Measurements from ENCODE around the gene IFT172. TPM values are rescaled to one million over a fixed set of nuclear protein-coding genes. Genes with fewer than 3 reads are reported as not detected.

Gene IFT172
- total RNA-seq, 1 experiment from 2014 or later: 13.7 TPM

DNA sequence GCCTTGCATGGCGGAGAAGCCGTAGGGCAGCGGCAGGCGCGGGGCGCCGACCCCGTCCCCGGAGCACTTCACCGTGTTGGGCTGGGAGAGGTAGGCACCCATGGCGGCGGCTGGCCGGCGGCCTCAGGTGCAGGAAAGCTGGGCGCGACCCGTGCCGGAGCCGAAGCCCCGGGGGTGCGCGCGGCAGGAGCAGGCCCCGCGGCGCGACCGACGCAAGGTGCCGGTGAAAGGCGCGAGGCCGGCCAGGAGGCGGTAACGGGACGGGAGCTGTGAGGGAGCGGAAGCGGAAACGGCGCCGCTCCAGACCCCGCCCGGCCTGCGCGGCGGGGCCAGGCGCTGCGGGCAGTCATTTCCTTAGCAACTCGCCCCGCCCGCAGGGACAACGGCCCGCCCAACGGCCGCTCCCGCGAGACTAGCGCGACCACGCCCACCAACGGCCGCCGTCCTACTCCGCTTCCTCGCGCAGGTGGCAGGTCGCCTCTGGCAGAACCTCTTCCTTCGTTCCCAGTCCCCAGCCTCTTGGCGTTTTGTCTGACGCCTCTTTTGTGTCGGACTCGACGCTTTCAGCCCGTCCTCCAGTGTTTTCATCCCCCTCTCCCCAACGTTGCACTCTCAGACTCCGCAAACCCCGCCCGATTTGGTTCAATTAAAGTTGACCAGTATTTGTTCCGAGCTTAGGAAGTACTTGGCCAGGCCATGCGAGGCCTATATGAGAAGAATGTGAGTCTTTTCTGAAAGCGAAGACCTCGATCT is 80.0 kb downstream of the IFT172 start, which contains the start of gene PPM1G (continued):
- TF ChIP-seq TCF7L2 (IDR thresholded peaks at IDR 0.05; ENCODE audit: borderline replicate concordance, extremely low read depth, insufficient read depth, insufficient read length) (no peak), CBX3 (IDR thresholded peaks at IDR 0.05; ENCODE audit: low read depth) (peak; percentile 49; the same call in 1 of the 2 replicates), POLR2A (IDR thresholded peaks at IDR 0.05; ENCODE audit: borderline replicate concordance, extremely low read depth, insufficient read depth, insufficient read length) (peak; percentile 90), ELF1 (IDR thresholded peaks at IDR 0.05; ENCODE audit: borderline replicate concordance, low read depth) (peak; percentile 46; the same call in 1 of the 2 replicates), SP1 (IDR thresholded peaks at IDR 0.05; ENCODE audit: low read depth) (peak; percentile 79), EZH2 (IDR thresholded peaks at IDR 0.05) (no peak)

DNA sequence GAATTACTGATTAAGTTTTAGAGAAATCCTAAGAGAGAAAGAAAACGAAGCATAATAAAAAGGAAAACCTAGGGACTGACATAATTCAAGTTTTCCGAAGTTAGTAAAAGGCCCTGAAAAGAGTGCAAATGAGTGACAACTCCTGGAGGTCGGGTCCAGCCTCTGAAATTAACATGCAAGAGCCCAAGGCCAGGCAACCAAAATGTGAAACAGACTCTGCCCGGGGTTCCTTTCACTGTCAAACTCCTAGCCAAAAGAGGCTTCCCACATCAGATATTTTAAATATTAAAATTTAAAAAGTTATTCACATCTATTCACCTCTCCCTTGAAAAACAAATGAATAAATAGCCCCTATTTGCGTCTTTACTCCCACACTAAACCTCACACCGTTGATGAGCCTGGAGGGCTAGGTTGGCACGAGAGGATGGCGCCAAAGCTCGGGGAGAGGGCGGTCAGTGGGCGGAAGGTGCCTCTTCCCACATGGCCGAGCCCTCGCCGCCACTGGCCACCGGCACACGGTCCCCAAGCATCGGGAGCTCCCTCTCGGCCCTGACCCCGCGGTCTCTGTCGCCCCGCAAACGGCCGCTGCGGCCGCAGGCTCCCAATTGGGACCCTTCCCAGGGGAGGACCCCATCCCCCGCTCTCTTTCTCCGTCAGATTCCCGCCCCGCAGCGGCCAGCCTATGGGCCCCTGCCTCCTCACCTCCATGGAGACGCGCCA is 80.8 kb downstream of the IFT172 start:
- H4K20me1 ChIP-seq (ENCODE audit: insufficient read depth): peaks cover 8% of the 10 kb centered on the region; the same call in 1 of the 2 replicates
- no peaks in the 10 kb centered on the region for H3K27me3 ChIP-seq (ENCODE audit: insufficient read depth, low read length)
- no peaks in the 10 kb centered on the region for H3K9me3 ChIP-seq (ENCODE audit: control insufficient read depth in 1 of 2, insufficient read depth in 1 of 2, low read depth in 1 of 2, low read length in 2 of 2)
- peaks cover 4 to 13% of the 10 kb centered on the region in 2 experiments for H3K36me3 ChIP-seq (ENCODE audit: control insufficient read depth in 1 of 2, insufficient read depth in 2 of 2, low read length in 2 of 2)
- peak overlapping the region; percentile 84 for H3K4me2 ChIP-seq (ENCODE audit: low read length)
- no peak overlapping the region for H2AFZ ChIP-seq (ENCODE audit: low read depth, low read length, poor library complexity, severe bottlenecking)
- peaks cover 0 to 16% of the 10 kb centered on the region in 2 experiments; a peak in 3 of 4 replicates for H3K4me1 ChIP-seq (ENCODE audit: control insufficient read depth in 1 of 2, insufficient read depth in 2 of 2, low read length in 2 of 2)
- H3K9me2 ChIP-seq (ENCODE audit: insufficient read depth): no peaks in the 10 kb centered on the region
- ChIA-PET RAD21 (ENCODE audit: low non-redundant PET in 1 of 2, low total read pairs in 2 of 2, uncharacterized antibody in 2 of 2, unreplicated experiment in 2 of 2) (interaction anchor here in 1 of 2 experiments (1.2 kb wide), 1 partner anchor 19 kb away, joined by 4 read pairs; the partner anchor contains the start of gene NRBP1), POLR2A (interaction anchor here (0.8 to 2.6 kb wide), 5 partner anchors 11 to 188 kb away, joined by 3 to 22 read pairs (median 3); partner anchors contain the start of gene NRBP1), CTCF (interaction anchor here (1.6 to 3.1 kb wide), 2 partner anchors 21 to 274 kb away, joined by 6 to 22 read pairs; no protein-coding TSS in a partner anchor)
- peak overlapping the region; percentile 98 for H3K9ac ChIP-seq (ENCODE audit: low read length)
- peak; percentile 44 for ATAC-seq
- H3K79me2 ChIP-seq (ENCODE audit: insufficient read depth, low read length): peaks cover 56% of the 10 kb centered on the region
- no peak for DNase-seq (ENCODE audit: low read depth, low spot score)
- H3K27ac ChIP-seq (ENCODE audit: low read depth, low read length): peak overlapping the region; percentile 91
- TF ChIP-seq, protein P1, sequence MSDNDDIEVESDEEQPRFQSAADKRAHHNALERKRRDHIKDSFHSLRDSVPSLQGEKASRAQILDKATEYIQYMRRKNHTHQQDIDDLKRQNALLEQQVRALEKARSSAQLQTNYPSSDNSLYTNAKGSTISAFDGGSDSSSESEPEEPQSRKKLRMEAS (IDR thresholded peaks at IDR 0.05): no peak; the same call in 1 of the 2 replicates
- TF ChIP-seq POLR2AphosphoS5 (IDR thresholded peaks at IDR 0.05; ENCODE audit: low read depth, low read length) (no peak), RAD21 (IDR thresholded peaks at IDR 0.05; ENCODE audit: low read depth) (no peak), YY1 (IDR thresholded peaks at IDR 0.05; ENCODE audit: extremely low read depth, insufficient replicate concordance, low read depth, low read length) (no peak), ZFX (IDR thresholded peaks at IDR 0.05) (no peak), ELF1 (IDR thresholded peaks at IDR 0.05; ENCODE audit: borderline replicate concordance, low read depth) (no peak)
- TF ChIP-seq, protein P2, sequence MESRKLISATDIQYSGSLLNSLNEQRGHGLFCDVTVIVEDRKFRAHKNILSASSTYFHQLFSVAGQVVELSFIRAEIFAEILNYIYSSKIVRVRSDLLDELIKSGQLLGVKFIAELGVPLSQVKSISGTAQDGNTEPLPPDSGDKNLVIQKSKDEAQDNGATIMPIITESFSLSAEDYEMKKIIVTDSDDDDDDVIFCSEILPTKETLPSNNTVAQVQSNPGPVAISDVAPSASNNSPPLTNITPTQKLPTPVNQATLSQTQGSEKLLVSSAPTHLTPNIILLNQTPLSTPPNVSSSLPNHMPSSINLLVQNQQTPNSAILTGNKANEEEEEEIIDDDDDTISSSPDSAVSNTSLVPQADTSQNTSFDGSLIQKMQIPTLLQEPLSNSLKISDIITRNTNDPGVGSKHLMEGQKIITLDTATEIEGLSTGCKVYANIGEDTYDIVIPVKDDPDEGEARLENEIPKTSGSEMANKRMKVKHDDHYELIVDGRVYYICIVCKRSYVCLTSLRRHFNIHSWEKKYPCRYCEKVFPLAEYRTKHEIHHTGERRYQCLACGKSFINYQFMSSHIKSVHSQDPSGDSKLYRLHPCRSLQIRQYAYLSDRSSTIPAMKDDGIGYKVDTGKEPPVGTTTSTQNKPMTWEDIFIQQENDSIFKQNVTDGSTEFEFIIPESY (IDR thresholded peaks at IDR 0.05; ENCODE audit: extremely low read depth, insufficient replicate concordance, low read length): no peak
- TF ChIP-seq, protein P3, sequence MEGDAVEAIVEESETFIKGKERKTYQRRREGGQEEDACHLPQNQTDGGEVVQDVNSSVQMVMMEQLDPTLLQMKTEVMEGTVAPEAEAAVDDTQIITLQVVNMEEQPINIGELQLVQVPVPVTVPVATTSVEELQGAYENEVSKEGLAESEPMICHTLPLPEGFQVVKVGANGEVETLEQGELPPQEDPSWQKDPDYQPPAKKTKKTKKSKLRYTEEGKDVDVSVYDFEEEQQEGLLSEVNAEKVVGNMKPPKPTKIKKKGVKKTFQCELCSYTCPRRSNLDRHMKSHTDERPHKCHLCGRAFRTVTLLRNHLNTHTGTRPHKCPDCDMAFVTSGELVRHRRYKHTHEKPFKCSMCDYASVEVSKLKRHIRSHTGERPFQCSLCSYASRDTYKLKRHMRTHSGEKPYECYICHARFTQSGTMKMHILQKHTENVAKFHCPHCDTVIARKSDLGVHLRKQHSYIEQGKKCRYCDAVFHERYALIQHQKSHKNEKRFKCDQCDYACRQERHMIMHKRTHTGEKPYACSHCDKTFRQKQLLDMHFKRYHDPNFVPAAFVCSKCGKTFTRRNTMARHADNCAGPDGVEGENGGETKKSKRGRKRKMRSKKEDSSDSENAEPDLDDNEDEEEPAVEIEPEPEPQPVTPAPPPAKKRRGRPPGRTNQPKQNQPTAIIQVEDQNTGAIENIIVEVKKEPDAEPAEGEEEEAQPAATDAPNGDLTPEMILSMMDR (IDR thresholded peaks at IDR 0.05 in 2 of 3, conservative IDR thresholded peaks at IDR 0.05 in 1 of 3; ENCODE audit: borderline replicate concordance in 1 of 3, insufficient read depth in 1 of 3, low read depth in 2 of 3, low read length in 2 of 3): no peak
- peak overlapping the region; percentile 97 to 98 for H3K4me3 ChIP-seq (replicated peaks in 1 of 2; ENCODE audit: low read depth in 1 of 2, low read length in 2 of 2)
- intact Hi-C loops (cut with micrococcal nuclease): loop anchor here (1.0 to 5.0 kb wide), 4 partner anchors 20 to 275 kb away; partner anchors contain the start of genes CCDC121, GPN1, NRBP1 and SLC4A1AP
- no TSS peak for BruUV-seq (replicated peaks)

All from HCT116 (cell line).